Measurements from ENCODE around the gene ITFG1. TPM values are rescaled to one million over a fixed set of nuclear protein-coding genes. Genes with fewer than 3 reads are reported as not detected.

Gene ITFG1
- total and polyA plus RNA-seq, 2 of the 13 experiments (the other 11 are each of a cell fraction or from before 2014, with no cell fraction given): 74.5 to 150 TPM

DNA sequence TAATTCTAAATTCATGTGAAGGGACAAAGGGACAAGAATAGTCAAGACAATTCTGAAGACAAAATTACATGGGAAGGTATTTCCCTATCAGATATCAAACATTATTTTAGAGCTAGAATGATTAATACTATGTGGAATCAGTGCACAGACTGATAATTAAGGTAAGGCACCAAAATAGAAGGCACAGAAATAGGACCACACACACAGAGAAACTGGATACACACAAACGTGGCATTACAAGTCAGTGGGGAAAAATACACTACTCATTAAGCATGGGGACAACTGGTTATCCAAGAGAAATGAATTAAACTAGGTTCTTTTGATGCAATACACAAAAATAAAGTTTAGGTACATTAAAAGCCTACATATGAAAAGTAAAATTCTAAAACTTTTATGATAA is 184.3 kb downstream of the ITFG1 start:
- ATAC-seq (no peak), DNase-seq (ENCODE audit: low spot score) (no peak), FAIRE-seq (no peak)
- WGBS (ENCODE audit: low lambda C conversion rate): 85% methylated on average over 1 of the region's 1 CpG
- CTCF ChIA-PET (ENCODE audit: low intra/inter-chr PET ratio, low total read pairs): no interaction called here
- Histone ChIP-seq H3K9me3 (ENCODE audit: low read length) (no peaks in the 10 kb centered on the region), H3K27ac (ENCODE audit: extremely low read length, insufficient read depth, low read length) (no peak overlapping the region), H3K4me1 (ENCODE audit: insufficient read depth, low read length) (no peaks in the 10 kb centered on the region), H3K27me3 (ENCODE audit: control insufficient read depth in 1 of 2, insufficient read depth in 2 of 2, low read length in 2 of 2) (no peaks in the 10 kb centered on the region), H3K4me3 (replicated peaks in 1 of 3; ENCODE audit: insufficient read depth in 1 of 3, low read depth in 2 of 3, low read length in 3 of 3) (no peak overlapping the region), H4K20me1 (ENCODE audit: insufficient read depth, low read length) (no peaks in the 10 kb centered on the region), H3K79me2 (ENCODE audit: insufficient read depth, low read length) (no peaks in the 10 kb centered on the region), H3K36me3 (replicated peaks in 1 of 2; ENCODE audit: control insufficient read depth in 1 of 2, insufficient read depth in 2 of 2, low read length in 2 of 2) (no peaks in the 10 kb centered on the region), H3K9ac (ENCODE audit: insufficient read depth, low read depth, low read length) (no peak overlapping the region), H3K4me2 (ENCODE audit: low read depth, low read length) (no peak overlapping the region), H2AFZ (ENCODE audit: low read length) (no peak overlapping the region)
- intact Hi-C loops (cut with micrococcal nuclease; ENCODE audit: unreplicated experiment): no loop called here
- BruUV-seq (replicated peaks): no TSS peak
- TF ChIP-seq, protein P1, sequence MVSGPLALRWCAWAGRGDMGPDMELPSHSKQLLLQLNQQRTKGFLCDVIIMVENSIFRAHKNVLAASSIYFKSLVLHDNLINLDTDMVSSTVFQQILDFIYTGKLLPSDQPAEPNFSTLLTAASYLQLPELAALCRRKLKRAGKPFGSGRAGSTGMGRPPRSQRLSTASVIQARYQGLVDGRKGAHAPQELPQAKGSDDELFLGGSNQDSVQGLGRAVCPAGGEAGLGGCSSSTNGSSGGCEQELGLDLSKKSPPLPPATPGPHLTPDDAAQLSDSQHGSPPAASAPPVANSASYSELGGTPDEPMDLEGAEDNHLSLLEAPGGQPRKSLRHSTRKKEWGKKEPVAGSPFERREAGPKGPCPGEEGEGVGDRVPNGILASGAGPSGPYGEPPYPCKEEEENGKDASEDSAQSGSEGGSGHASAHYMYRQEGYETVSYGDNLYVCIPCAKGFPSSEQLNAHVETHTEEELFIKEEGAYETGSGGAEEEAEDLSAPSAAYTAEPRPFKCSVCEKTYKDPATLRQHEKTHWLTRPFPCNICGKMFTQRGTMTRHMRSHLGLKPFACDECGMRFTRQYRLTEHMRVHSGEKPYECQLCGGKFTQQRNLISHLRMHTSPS (CRISPR knock-in tag; IDR thresholded peaks at IDR 0.05; ENCODE audit: low read depth): no peak
- TF ChIP-seq ARNT (IDR thresholded peaks at IDR 0.05) (no peak), ZNF879 (CRISPR knock-in tag; IDR thresholded peaks at IDR 0.05) (no peak), FOSL1 (CRISPR knock-in tag; IDR thresholded peaks at IDR 0.05; ENCODE audit: borderline replicate concordance) (no peak), ZNF276 (CRISPR knock-in tag; IDR thresholded peaks at IDR 0.05; ENCODE audit: low read depth) (no peak), ZNF124 (CRISPR knock-in tag; IDR thresholded peaks at IDR 0.05) (no peak), IKZF1 (IDR thresholded peaks at IDR 0.05) (no peak), SRSF1 (optimal IDR thresholded peaks at IDR 0.05; ENCODE audit: low read depth, low read length) (no peak), ZNF746 (CRISPR knock-in tag; IDR thresholded peaks at IDR 0.05) (no peak), MAZ (IDR thresholded peaks at IDR 0.05; ENCODE audit: borderline replicate concordance, low read depth, low read length) (no peak), MAZ (CRISPR knock-in tag; IDR thresholded peaks at IDR 0.05; ENCODE audit: low read depth) (no peak)
- TF ChIP-seq, protein P2, sequence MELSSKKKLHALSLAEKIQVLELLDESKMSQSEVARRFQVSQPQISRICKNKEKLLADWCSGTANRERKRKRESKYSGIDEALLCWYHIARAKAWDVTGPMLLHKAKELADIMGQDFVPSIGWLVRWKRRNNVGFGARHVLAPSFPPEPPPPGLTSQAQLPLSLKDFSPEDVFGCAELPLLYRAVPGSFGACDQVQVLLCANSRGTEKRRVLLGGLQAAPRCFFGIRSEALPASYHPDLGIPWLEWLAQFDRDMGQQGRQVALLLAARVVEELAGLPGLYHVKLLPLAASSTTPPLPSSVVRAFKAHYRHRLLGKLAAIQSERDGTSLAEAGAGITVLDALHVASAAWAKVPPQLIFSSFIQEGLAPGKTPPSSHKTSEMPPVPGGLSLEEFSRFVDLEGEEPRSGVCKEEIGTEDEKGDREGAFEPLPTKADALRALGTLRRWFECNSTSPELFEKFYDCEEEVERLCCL (CRISPR knock-in tag; IDR thresholded peaks at IDR 0.05; ENCODE audit: borderline replicate concordance): no peak
- in situ Hi-C loops (cut with HindIII; ENCODE audit: extremely low pct_ligation_motif_present, low pct_unique_long_range_greater_than_20kb): no loop called here
- POLR2A ChIA-PET: no interaction called here

Data from HepG2 (cell line).